IPS-20b (cell line): ENCODE measurements around the gene RAB33A.
"Not testable (repeated sequence)": the region's sequence is repeated elsewhere in the genome, so short reads cannot be mapped to it uniquely, and the experiment has no call there.

Source experiments
- H3K27ac ChIP-seq: one replicate; pipeline ENCODE4 v1.5.1; 2013; ENCODE audit warnings: low read length
- H3K27me3 ChIP-seq: 2 replicates; pipeline ENCODE4 v1.6.1; 2013; ENCODE audit warnings: mild to moderate bottlenecking, low read length, inconsistent platforms; ENCODE audit not compliant: insufficient read depth
- H3K36me3 ChIP-seq: 2 replicates; pipeline ENCODE4 v1.6.1; 2013; ENCODE audit warnings: low read depth, mild to moderate bottlenecking, inconsistent platforms, low read length, moderate library complexity; ENCODE audit not compliant: insufficient read depth
- H3K4me1 ChIP-seq: 2 replicates; pipeline ENCODE4 v1.6.1; 2013; ENCODE audit warnings: mild to moderate bottlenecking, control low read depth, inconsistent platforms, low read length, moderate library complexity; ENCODE audit not compliant: insufficient read depth
- H3K4me3 ChIP-seq: 2 replicates; pipeline ENCODE4 v1.5.1; 2013; ENCODE audit warnings: mild to moderate bottlenecking, low read length, inconsistent platforms
- H3K9ac ChIP-seq: 2 replicates; pipeline ENCODE4 v1.6.1; 2013; ENCODE audit warnings: low read depth, mild to moderate bottlenecking, inconsistent platforms, low read length, moderate library complexity
- H3K9me3 ChIP-seq: 2 replicates; pipeline ENCODE4 v1.6.1; 2013; ENCODE audit warnings: mild to moderate bottlenecking, low read depth, low read length, inconsistent platforms; ENCODE audit not compliant: insufficient read depth

RAB33A gene

GRCh38 chrX:130197464-130197863 lies 25.7 kb downstream of the RAB33A start:
- Histone ChIP-seq H3K36me3 (peaks cover 7% of the 10 kb centered on the region; the same call in 1 of the 2 replicates), H3K4me1 (no peaks in the 10 kb centered on the region), H3K27ac (no peak overlapping the region), H3K27me3 (no peaks in the 10 kb centered on the region), H3K9ac (no peak overlapping the region), H3K9me3 (no peaks in the 10 kb centered on the region), H3K4me3 (no peak overlapping the region)

- Histone ChIP-seq H3K9me3 (no peaks in the 10 kb centered on the region), H3K4me1 (no peaks in the 10 kb centered on the region), H3K4me3 (no peak overlapping the region), H3K27ac (no peak overlapping the region), H3K9ac (no peak overlapping the region), H3K27me3 (no peaks in the 10 kb centered on the region), H3K36me3 (peaks cover 36% of the 10 kb centered on the region)
These were observed 32.9 kb downstream of the RAB33A start for GRCh38 chrX:130204647-130205046.

- no peaks in the 10 kb centered on the region for H3K4me1 ChIP-seq
- no peaks in the 10 kb centered on the region for H3K9me3 ChIP-seq
- no peaks in the 10 kb centered on the region for H3K27me3 ChIP-seq
- H3K36me3 ChIP-seq: peaks cover 69% of the 10 kb centered on the region
- H3K4me3 ChIP-seq: no peak overlapping the region
- no peak overlapping the region for H3K27ac ChIP-seq
- H3K9ac ChIP-seq: no peak overlapping the region
These were observed 39.8 kb downstream of the RAB33A start for GRCh38 chrX:130211415-130212186.

- Histone ChIP-seq H3K4me3 (no peak overlapping the region), H3K36me3 (peaks cover 75% of the 10 kb centered on the region), H3K9ac (no peak overlapping the region), H3K9me3 (no peaks in the 10 kb centered on the region), H3K27me3 (no peaks in the 10 kb centered on the region), H3K4me1 (no peaks in the 10 kb centered on the region), H3K27ac (no peak overlapping the region)
These were observed 40.6 kb downstream of the RAB33A start for GRCh38 chrX:130212371-130212770.

GRCh38 chrX:130213376-130213775 lies 41.6 kb downstream of the RAB33A start:
- no peaks in the 10 kb centered on the region for H3K4me1 ChIP-seq
- no peaks in the 10 kb centered on the region for H3K27me3 ChIP-seq
- H3K36me3 ChIP-seq: peaks cover 82% of the 10 kb centered on the region

GRCh38 chrX:130216320-130216719 lies 44.6 kb downstream of the RAB33A start:
- no peaks in the 10 kb centered on the region for H3K9me3 ChIP-seq
- H3K4me3 ChIP-seq: no peak overlapping the region
- no peak overlapping the region for H3K9ac ChIP-seq
- peaks cover 81% of the 10 kb centered on the region for H3K36me3 ChIP-seq
- no peaks in the 10 kb centered on the region for H3K4me1 ChIP-seq
- no peak overlapping the region for H3K27ac ChIP-seq
- no peaks in the 10 kb centered on the region for H3K27me3 ChIP-seq

More at GRCh38 chrX:130213376-130213775, 41.6 kb downstream of the RAB33A start:
- no peaks in the 10 kb centered on the region for H3K9me3 ChIP-seq
- H3K9ac ChIP-seq: no peak overlapping the region
- H3K27ac ChIP-seq: no peak overlapping the region
- H3K4me3 ChIP-seq: no peak overlapping the region

GRCh38 chrX:130224810-130225209 lies 53.0 kb downstream of the RAB33A start:
- Histone ChIP-seq H3K27me3 (no peaks in the 10 kb centered on the region), H3K9ac (no peak overlapping the region), H3K36me3 (peaks cover 80% of the 10 kb centered on the region), H3K9me3 (no peaks in the 10 kb centered on the region), H3K27ac (no peak overlapping the region), H3K4me1 (no peaks in the 10 kb centered on the region), H3K4me3 (no peak overlapping the region)

GRCh38 chrX:130228871-130229270 lies 57.1 kb downstream of the RAB33A start:
- no peak overlapping the region for H3K4me3 ChIP-seq
- no peaks in the 10 kb centered on the region for H3K9me3 ChIP-seq
- H3K36me3 ChIP-seq: peaks cover 89% of the 10 kb centered on the region
- no peak overlapping the region for H3K27ac ChIP-seq
- no peak overlapping the region for H3K9ac ChIP-seq
- H3K27me3 ChIP-seq: no peaks in the 10 kb centered on the region
- H3K4me1 ChIP-seq: no peaks in the 10 kb centered on the region

GRCh38 chrX:130231184-130231583 lies 59.4 kb downstream of the RAB33A start:
- H3K27me3 ChIP-seq, H3K4me1 ChIP-seq: not testable (repeated sequence)
- peaks cover 86% of the 10 kb centered on the region for H3K36me3 ChIP-seq

More at GRCh38 chrX:130231184-130231583, 59.4 kb downstream of the RAB33A start:
- not testable (repeated sequence) for H3K27ac ChIP-seq, H3K4me3 ChIP-seq, H3K9me3 ChIP-seq, H3K9ac ChIP-seq
